ENCODE data around the gene ISOC2.

ISOC2 gene

GRCh38 chr19:55489711-55490477 is 28.5 kb upstream of the ISOC2 start:
- DNase-seq = no peak

GRCh38 chr19:55488986-55489710 is 27.7 kb upstream of the ISOC2 start:
- no peak for DNase-seq

- DNase-seq = no peak
Observed at GRCh38 chr19:55487924-55488687, 26.7 kb upstream of the ISOC2 start, which contains the start of gene SSC5D. Gene SSC5D (plus strand): TSS chr19:55488436. CDS start chr19:55488590, 154 bp downstream.

GRCh38 chr19:55486971-55487923 is 25.8 kb upstream of the ISOC2 start:
- DNase-seq = no peak

GRCh38 chr19:55486043-55486970 is 24.9 kb upstream of the ISOC2 start:
- no peak for DNase-seq

- no peak for DNase-seq
Observed at GRCh38 chr19:55485439-55486011, 24.1 kb upstream of the ISOC2 start.

GRCh38 chr19:55484593-55485438 is 23.4 kb upstream of the ISOC2 start, which contains the start of gene NAT14:
Gene NAT14 (plus strand): TSS chr19:55485188. CDS start chr19:55485709, 521 bp downstream.
- DNase-seq = peak; percentile 73

- DNase-seq = no peak
Observed at GRCh38 chr19:55483706-55484592, 22.5 kb upstream of the ISOC2 start.

- DNase-seq = no peak
Observed at GRCh38 chr19:55482967-55483705, 21.7 kb upstream of the ISOC2 start.

GRCh38 chr19:55482156-55482961 is 20.9 kb upstream of the ISOC2 start:
- no peak for DNase-seq

- no peak for DNase-seq
Observed at GRCh38 chr19:55481794-55482155, 20.3 kb upstream of the ISOC2 start.

- DNase-seq = no peak
Observed at GRCh38 chr19:55481148-55481793, 19.8 kb upstream of the ISOC2 start.

- no peak for DNase-seq
Observed at GRCh38 chr19:55479451-55480230, 18.2 kb upstream of the ISOC2 start.

GRCh38 chr19:55479045-55479444 is 17.6 kb upstream of the ISOC2 start:
- no peak for DNase-seq

- no peak for DNase-seq
Observed at GRCh38 chr19:55478364-55478763, 16.9 kb upstream of the ISOC2 start.

- DNase-seq = no peak
Observed at GRCh38 chr19:55477905-55478304, 16.5 kb upstream of the ISOC2 start.

All from NCI-H1105 treated with DMSO at 0.1 percent for 48 hours (cell line).